Nephron (organoid): ENCODE results near the gene NRAP.

Experiments used
- H3K27ac Mint-ChIP-seq, 3 experiments: 2 replicates each; pipeline ENCODE4 v1.8.0; 2020; ENCODE audit warnings: mixed read lengths in 3 of 3, mild to moderate bottlenecking in 2 of 3, moderate library complexity in 1 of 3
- H3K27me3 Mint-ChIP-seq: 2 replicates; pipeline ENCODE4 v1.8.0; 2021; ENCODE audit warnings: low read depth, mild to moderate bottlenecking, moderate library complexity, mixed read lengths
- H3K36me3 Mint-ChIP-seq: 2 replicates; pipeline ENCODE4 v1.8.0; 2020; ENCODE audit warnings: low read depth, mixed read lengths
- H3K4me1 Mint-ChIP-seq: 2 replicates; pipeline ENCODE4 v1.8.0; 2020; ENCODE audit warnings: mixed read lengths
- H3K4me3 Mint-ChIP-seq, 3 experiments: 2 replicates each; pipeline ENCODE4 v1.8.0; 2020; ENCODE audit warnings: mild to moderate bottlenecking in 3 of 3, mixed read lengths in 3 of 3, moderate library complexity in 2 of 3
- H3K9me3 Mint-ChIP-seq: 2 replicates; pipeline ENCODE4 v1.8.0; 2020; ENCODE audit warnings: mixed read lengths
- TF ChIP-seq, protein P1 (sequence below), 3 experiments: fragments of 200-600 bp; sonication (generic); IDR thresholded peaks; one replicate each; pipeline ENCODE4 v1.5.0; 2021; ENCODE audit warnings: antibody characterized with exemption in 3 of 3; ENCODE audit not compliant: unreplicated experiment in 3 of 3

The NRAP gene

DNA sequence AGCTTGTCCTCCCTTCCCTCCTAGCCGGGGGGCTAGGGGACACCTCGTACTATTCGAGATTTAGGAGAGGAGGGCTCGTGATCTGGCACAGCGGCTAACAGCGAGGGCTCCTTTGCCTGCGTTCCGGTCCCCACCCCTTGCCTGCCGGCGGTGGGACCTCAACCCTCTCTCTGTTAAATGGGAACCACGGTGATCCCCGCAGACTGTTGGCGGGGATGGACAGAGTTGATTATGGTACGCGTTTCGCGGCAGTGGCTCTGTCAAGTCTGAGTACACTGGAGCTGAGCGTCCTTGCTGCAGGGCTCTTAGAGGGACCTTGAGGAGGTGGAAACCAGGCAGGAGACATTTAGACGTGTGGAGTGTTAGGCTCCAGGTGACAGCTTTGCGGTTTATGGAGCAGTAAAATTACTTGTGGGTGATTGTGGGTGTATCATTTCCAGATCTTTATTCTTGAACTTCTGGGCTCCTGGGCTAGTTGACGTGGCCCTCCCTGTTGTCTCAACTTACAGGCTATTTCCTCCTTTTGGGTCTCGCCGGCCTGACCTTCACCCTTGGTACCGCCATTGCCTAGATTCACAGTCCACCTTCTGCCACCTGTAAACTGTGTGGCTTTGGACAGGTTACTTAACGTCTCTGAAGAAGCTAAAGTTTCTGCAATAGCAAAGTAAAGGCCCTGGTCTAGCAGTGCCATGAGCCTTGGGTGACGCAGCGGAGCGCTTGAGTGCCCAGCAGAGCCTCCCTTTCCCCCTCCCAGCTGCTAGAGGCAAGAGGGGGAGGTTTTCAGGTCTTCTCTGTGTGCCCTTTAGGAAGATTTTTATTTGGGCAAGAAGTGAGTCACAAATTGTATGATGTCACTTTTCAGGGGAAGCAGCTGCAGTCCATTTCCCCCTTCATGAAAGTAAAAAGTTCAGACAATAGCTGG is 16.6 kb upstream of the NRAP start:
- Mint-ChIP-seq H3K27ac (peak overlapping the region; percentile 66 to 82 (median 82)), H3K36me3 (peaks cover 16% of the 10 kb centered on the region), H3K27me3 (peaks cover 9% of the 10 kb centered on the region), H3K4me1 (peaks cover 6% of the 10 kb centered on the region), H3K4me3 (peak overlapping the region; percentile 85 to 96 (median 91)), H3K9me3 (peaks cover 23% of the 10 kb centered on the region)
- TF ChIP-seq, protein P1, sequence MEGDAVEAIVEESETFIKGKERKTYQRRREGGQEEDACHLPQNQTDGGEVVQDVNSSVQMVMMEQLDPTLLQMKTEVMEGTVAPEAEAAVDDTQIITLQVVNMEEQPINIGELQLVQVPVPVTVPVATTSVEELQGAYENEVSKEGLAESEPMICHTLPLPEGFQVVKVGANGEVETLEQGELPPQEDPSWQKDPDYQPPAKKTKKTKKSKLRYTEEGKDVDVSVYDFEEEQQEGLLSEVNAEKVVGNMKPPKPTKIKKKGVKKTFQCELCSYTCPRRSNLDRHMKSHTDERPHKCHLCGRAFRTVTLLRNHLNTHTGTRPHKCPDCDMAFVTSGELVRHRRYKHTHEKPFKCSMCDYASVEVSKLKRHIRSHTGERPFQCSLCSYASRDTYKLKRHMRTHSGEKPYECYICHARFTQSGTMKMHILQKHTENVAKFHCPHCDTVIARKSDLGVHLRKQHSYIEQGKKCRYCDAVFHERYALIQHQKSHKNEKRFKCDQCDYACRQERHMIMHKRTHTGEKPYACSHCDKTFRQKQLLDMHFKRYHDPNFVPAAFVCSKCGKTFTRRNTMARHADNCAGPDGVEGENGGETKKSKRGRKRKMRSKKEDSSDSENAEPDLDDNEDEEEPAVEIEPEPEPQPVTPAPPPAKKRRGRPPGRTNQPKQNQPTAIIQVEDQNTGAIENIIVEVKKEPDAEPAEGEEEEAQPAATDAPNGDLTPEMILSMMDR (IDR thresholded peaks at IDR 0.05; ENCODE audit: unreplicated experiment in 3 of 3), result no peak

DNA sequence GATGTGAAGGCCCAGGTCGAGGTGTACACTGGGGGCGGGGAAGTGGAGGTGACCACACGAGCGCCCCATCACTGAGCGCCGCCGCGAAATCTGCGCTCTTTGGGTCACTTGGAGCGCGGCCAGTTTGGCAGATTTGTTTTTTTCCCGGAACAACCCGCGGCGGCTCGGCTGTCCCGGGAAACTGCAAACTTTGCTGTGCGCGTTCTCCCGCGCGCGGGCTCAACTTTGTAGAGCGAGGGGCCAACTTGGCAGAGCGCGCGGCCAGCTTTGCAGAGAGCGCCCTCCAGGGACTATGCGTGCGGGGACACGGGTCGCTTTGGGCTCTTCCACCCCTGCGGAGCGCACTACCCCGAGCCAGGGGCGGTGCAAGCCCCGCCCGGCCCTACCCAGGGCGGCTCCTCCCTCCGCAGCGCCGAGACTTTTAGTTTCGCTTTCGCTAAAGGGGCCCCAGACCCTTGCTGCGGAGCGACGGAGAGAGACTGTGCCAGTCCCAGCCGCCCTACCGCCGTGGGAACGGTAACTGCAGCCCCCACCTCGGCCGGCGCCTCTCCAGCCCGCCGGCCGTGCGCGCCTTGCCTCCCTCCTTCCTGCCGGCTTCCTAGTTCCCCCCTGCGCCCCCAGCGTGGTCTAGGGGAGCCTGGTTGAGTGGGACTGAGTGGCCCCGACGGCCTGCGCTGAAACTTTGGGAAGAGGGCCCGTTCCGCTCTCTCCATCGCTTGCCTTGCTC is 15.8 kb upstream of the NRAP start, which contains the start of gene CASP7:
TSS of gene CASP7 (plus strand) at position 450 of the 727 bp plus-strand sequence. CDS start 17,582 bp downstream, outside the sequence.
- peak within 1 kb of the TSS; percentile 85 to 96 (median 91) for H3K4me3 Mint-ChIP-seq
- H3K36me3 Mint-ChIP-seq, result peaks cover 10% of the 10 kb centered on the region
- peak within 1 kb of the TSS; percentile 66 to 82 (median 82) for H3K27ac Mint-ChIP-seq
- TF ChIP-seq, protein P1 (IDR thresholded peaks at IDR 0.05; ENCODE audit: unreplicated experiment in 3 of 3), result no peak
- peaks cover 9% of the 10 kb centered on the region for H3K27me3 Mint-ChIP-seq
- peaks cover 16% of the 10 kb centered on the region for H3K9me3 Mint-ChIP-seq
- peaks cover 6% of the 10 kb centered on the region for H3K4me1 Mint-ChIP-seq

DNA sequence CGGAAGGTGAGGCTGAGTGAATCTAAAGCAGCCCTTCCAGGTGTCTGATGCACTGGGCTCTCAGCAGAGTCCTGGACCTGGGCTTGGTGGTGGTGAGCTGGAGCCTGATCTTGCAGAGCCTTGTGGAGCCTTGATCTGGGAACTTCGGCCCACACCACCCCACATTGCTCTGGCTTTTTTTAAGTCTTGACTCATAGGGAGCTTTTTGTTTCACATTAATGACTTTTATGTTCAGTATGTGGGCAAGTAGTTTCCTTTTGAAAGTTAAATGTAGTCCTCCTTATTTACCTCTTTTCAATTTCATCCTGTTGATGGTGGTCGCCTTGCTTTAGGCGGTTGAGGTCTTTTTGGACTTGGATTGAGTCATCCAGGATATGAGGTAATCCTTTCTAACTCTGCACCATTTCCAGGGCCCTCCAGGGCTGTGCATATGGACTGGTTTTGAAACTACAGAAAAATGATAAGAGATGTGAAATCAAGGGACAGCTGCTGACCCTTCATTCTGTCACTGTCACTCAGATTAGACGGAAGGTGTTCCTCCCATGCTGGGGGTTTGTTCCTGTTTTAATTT is 2.9 kb upstream of the NRAP start:
- Mint-ChIP-seq H3K27me3 (peaks cover 4% of the 10 kb centered on the region), H3K9me3 (peaks cover 5% of the 10 kb centered on the region), H3K4me3 (no peak overlapping the region), H3K27ac (no peak overlapping the region), H3K4me1 (no peaks in the 10 kb centered on the region), H3K36me3 (no peaks in the 10 kb centered on the region)
- TF ChIP-seq, protein P1 (IDR thresholded peaks at IDR 0.05; ENCODE audit: unreplicated experiment in 3 of 3), result no peak

DNA sequence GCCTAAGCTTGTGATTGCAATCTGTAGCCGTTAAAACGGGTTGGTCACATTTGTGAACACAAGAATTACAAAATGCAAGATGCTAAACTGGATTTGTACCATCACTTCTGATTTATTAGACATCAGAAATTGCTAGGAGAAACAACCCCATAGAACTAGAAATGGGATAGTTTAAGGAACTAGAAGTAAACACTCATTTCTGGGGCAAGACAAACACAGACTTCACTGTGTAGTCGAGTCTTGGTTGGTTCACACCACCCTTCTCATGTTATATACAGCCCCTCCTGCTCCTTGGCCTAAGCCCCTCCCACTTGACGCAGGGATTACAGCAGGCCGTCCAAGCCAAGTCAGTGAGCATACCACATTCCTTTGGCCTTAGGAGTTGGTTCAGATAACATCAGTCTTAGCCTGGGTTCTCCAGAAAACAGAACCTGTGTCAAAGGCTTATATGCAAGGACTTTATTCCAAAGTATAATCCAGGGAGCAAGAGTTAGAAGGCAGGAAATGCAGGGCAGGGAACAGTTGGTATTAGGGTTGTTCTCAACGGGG is 2.0 kb upstream of the NRAP start:
- Mint-ChIP-seq H3K9me3 (peaks cover 2% of the 10 kb centered on the region), H3K36me3 (no peaks in the 10 kb centered on the region), H3K27ac (no peak overlapping the region), H3K4me3 (no peak overlapping the region), H3K4me1 (no peaks in the 10 kb centered on the region), H3K27me3 (peaks cover 4% of the 10 kb centered on the region)
- TF ChIP-seq, protein P1 (IDR thresholded peaks at IDR 0.05; ENCODE audit: unreplicated experiment in 3 of 3), result no peak

DNA sequence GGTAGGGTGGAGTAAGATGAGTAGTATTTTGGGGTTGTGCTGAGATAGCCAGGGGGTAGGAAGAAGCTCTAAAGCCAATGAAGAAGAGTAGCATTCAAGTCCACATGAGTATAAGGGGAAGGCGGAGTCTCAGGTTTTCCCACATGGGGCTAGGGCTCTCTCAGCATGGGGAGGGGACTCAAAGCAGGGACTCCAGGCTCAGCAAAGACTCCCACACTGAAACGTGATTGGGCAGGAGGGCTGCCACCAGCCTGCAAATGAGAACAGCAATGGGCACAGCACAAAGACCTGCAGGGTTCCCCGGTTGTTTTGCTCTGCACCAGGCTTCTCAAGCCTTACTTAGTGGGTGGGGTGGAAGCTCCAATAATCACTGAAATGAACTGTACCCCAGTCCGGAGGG is 1.5 kb upstream of the NRAP start:
- Mint-ChIP-seq H3K9me3 (peaks cover 2% of the 10 kb centered on the region), H3K27ac (no peak overlapping the region), H3K4me1 (no peaks in the 10 kb centered on the region), H3K4me3 (no peak overlapping the region), H3K27me3 (peaks cover 4% of the 10 kb centered on the region), H3K36me3 (no peaks in the 10 kb centered on the region)
- TF ChIP-seq, protein P1 (IDR thresholded peaks at IDR 0.05; ENCODE audit: unreplicated experiment in 3 of 3), result no peak
